Endothelial cell of umbilical vein (primary cell): ENCODE data around the gene RBKS. TPM values are rescaled to one million over a fixed set of nuclear protein-coding genes. Genes with fewer than 3 reads are reported as not detected.

Source experiments
- BruUV-seq: library from RNA; stranded (reverse); fragments of 400-500 nt; replicated peaks from 2 replicates; lab custom pipeline; 2021; lab: Mats Ljungman, UMichigan
- CTCF ChIA-PET: fragments of 300-600, 350-600 bp; sonication (Branson Sonifier 250); formaldehyde crosslinking; loops from one replicate; lab custom pipeline; 2021; ENCODE audit warnings: antibody characterized with exemption, inconsistent platforms; lab: Charles Lee
- POLR2A ChIA-PET: fragments of 300-600, 350-600 bp; sonication (Branson Sonifier 250); formaldehyde crosslinking; loops from one replicate; lab custom pipeline; 2021; ENCODE audit warnings: antibody characterized with exemption, inconsistent platforms; lab: Charles Lee
- DNase-seq: peaks from one replicate; pipeline ENCODE4 v3.0.0-alpha.2; 2011; ENCODE audit warnings: low read depth, low spot score
- FAIRE-seq: peaks from 2 replicates; lab custom pipeline; 2011; peaks lifted over from hg19 to GRCh38; lab: Jason Lieb, UNC
- H2AFZ ChIP-seq: 2 replicates; pipeline ENCODE4 v1.6.0; 2012; ENCODE audit warnings: low read depth, low read length, control low read depth, inconsistent platforms
- H3K27ac ChIP-seq: 2 replicates; pipeline ENCODE4 v1.5.1; 2011; ENCODE audit warnings: low read depth, mild to moderate bottlenecking, control low read depth, low read length, moderate library complexity; ENCODE audit not compliant: insufficient read depth
- H3K27me3 ChIP-seq, 2 experiments: 2 replicates each; pipeline versions ENCODE4 v1.6.0 to v1.6.1; 2011; ENCODE audit warnings: low read length in 2 of 2, mixed read lengths in 1 of 2; ENCODE audit not compliant: control insufficient read depth in 2 of 2, insufficient read depth in 2 of 2
- H3K36me3 ChIP-seq, 2 experiments: 2 replicates in 1 of 2; 3 replicates in 1 of 2; pipeline ENCODE4 v1.5.1; 2011; ENCODE audit warnings: low read length in 2 of 2, mild to moderate bottlenecking in 1 of 2, moderate library complexity in 1 of 2; ENCODE audit not compliant: control insufficient read depth in 2 of 2, insufficient read depth in 2 of 2; ENCODE audit errors: extremely low read depth in 1 of 2
- H3K4me1 ChIP-seq: 3 replicates; pipeline ENCODE4 v1.5.1; 2011; ENCODE audit warnings: mild to moderate bottlenecking, low read length; ENCODE audit not compliant: control insufficient read depth, insufficient read depth; ENCODE audit errors: extremely low read depth
- H3K4me2 ChIP-seq: 2 replicates; pipeline ENCODE4 v1.6.1; 2011; ENCODE audit warnings: low read length, control low read depth, mixed read lengths; ENCODE audit not compliant: insufficient read depth
- H3K4me3 ChIP-seq, 3 experiments: fragments of 200-600 bp in 1 of 3; sonication (generic), shearing (Covaris generic) in 1 of 3; replicated peaks in 1 of 3; 2 replicates each; pipeline ENCODE4 v1.5.1; 2011 to 2016; ENCODE audit warnings: control low read depth in 3 of 3, low read length in 3 of 3, mild to moderate bottlenecking in 2 of 3, inconsistent platforms in 1 of 3, low read depth in 1 of 3, moderate library complexity in 1 of 3; ENCODE audit not compliant: insufficient read depth in 1 of 3
- H3K79me2 ChIP-seq: 2 replicates; pipeline ENCODE4 v1.6.0; 2012; ENCODE audit warnings: low read length, inconsistent platforms; ENCODE audit not compliant: control insufficient read depth, insufficient read depth
- H3K9ac ChIP-seq: replicated peaks from 2 replicates; pipeline ENCODE3; 2011; ENCODE audit warnings: low read length, control low read depth; ENCODE audit not compliant: insufficient read depth; ENCODE audit errors: extremely low read depth
- H3K9me1 ChIP-seq: replicated peaks from 3 replicates; pipeline ENCODE4 v1.6.0; 2011; ENCODE audit warnings: mild to moderate bottlenecking, low read length; ENCODE audit not compliant: control insufficient read depth, insufficient read depth; ENCODE audit errors: extremely low read depth
- H3K9me3 ChIP-seq: replicated peaks from 2 replicates; pipeline ENCODE4 v1.5.1; 2012; ENCODE audit warnings: low read length, inconsistent platforms; ENCODE audit not compliant: control insufficient read depth, insufficient read depth
- H4K20me1 ChIP-seq: replicated peaks from 2 replicates; pipeline ENCODE3; 2011; ENCODE audit warnings: mild to moderate bottlenecking, low read length; ENCODE audit not compliant: control insufficient read depth, insufficient read depth; ENCODE audit errors: extremely low read depth
- EZH2 ChIP-seq: IDR thresholded peaks from 2 replicates; pipeline ENCODE4 v1.6.1; 2012; ENCODE audit warnings: borderline replicate concordance, low read depth, mild to moderate bottlenecking, moderate library complexity, low read length, inconsistent platforms; ENCODE audit not compliant: severe bottlenecking
- FOS ChIP-seq: IDR thresholded peaks from 2 replicates; pipeline ENCODE4 v1.6.1; 2011; ENCODE audit warnings: mild to moderate bottlenecking, low read length, moderate library complexity, borderline replicate concordance; ENCODE audit not compliant: insufficient read depth
- GATA2 ChIP-seq: IDR thresholded peaks from 2 replicates; pipeline ENCODE4 v1.7.0; 2011; ENCODE audit warnings: low read depth, mild to moderate bottlenecking, moderate library complexity, mixed read lengths, low read length; ENCODE audit not compliant: insufficient read length, insufficient read depth
- JUN ChIP-seq: IDR thresholded peaks from 2 replicates; pipeline ENCODE4 v1.6.1; 2011; ENCODE audit warnings: borderline replicate concordance, low read depth; ENCODE audit not compliant: insufficient read length, insufficient read depth
- MYC ChIP-seq: IDR thresholded peaks from one replicate; pipeline ENCODE4 v1.6.1; 2011; ENCODE audit warnings: mild to moderate bottlenecking, low read depth, low read length
- POLR2A ChIP-seq: IDR thresholded peaks from 2 replicates; pipeline ENCODE4 v1.6.1; 2012; ENCODE audit warnings: low read depth, mild to moderate bottlenecking, control low read depth, low read length
- POLR2AphosphoS5 ChIP-seq: IDR thresholded peaks from 2 replicates; pipeline ENCODE4 v1.6.1; 2012; ENCODE audit warnings: low read depth, mild to moderate bottlenecking, control low read depth, low read length, moderate library complexity; ENCODE audit not compliant: insufficient read depth
- dilution Hi-C: fragments of 300-500 bp; cut with MboI; formaldehyde crosslinking; loops from one replicate; pipeline ENCODE4 v1.15.0; 2019; ENCODE audit warnings: low sequenced_read_pairs; ENCODE audit not compliant: extremely low pct_ligation_motif_present
- intact Hi-C: fragments of 100-400 bp; cut with micrococcal nuclease; formaldehyde crosslinking; loops from one replicate; pipeline ENCODE4 v1.10.0; 2022
- polyA plus RNA-seq, 4 experiments: library from polyadenylated mRNA; depleted of rRNA in 3 of 4; stranded (reverse) in 3 of 4; unstranded in 1 of 4; fragments of >200 nt; gene quantifications; 2 replicates each; pipeline versions ENCODE4 v1.2.1 to v1.2.3, GENCODE V29; 2011 to 2012; ENCODE audit warnings: missing spikeins in 1 of 4
- total RNA-seq: library from RNA; stranded (reverse); gene quantifications from 2 replicates; pipeline ENCODE4 v1.2.3, GENCODE V29; 2021
- TF ChIP-seq, protein P1 (sequence below), 2 donors: IDR thresholded peaks; 1 replicate in 1 of 2; 2 replicates in 1 of 2; pipeline ENCODE4 v1.5.1; 2011; ENCODE audit warnings: low read length in 2 of 2, mild to moderate bottlenecking in 2 of 2, moderate library complexity in 2 of 2, control low read depth in 1 of 2, inconsistent platforms in 1 of 2, low read depth in 1 of 2; ENCODE audit not compliant: insufficient read depth in 1 of 2; ENCODE audit errors: extremely low read depth in 1 of 2
- TF ChIP-seq, protein P2 (sequence below): IDR thresholded peaks from 2 replicates; pipeline ENCODE4 v1.6.1; 2011; ENCODE audit not compliant: insufficient read depth, insufficient read length

RBKS gene
- total and polyA plus RNA-seq, 2 donors (not counting 3 experiments of a cell fraction or from before 2014, with no cell fraction given): 0.64 to 1.8 TPM

DNA sequence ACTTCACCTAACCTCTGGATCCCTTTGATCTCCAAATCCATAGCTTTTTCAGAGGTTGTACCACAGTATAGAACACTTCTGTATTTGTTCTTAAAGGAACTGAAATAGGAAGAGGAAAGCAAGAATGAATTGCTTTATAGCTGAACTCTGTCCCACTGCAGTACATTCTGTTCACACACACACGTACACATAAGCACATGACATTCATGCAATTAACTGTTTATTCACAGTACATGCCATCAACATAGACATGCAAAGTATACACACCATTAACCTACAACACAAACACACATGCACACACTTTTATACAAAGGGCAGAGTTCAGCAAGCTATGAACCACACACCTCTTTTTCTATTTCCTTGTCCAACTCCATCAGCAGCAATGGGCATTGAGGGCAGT lies 75.4 kb downstream of the RBKS start:
- no peaks in the 10 kb centered on the region for H3K27me3 ChIP-seq
- no TSS peak for BruUV-seq
- ChIA-PET POLR2A (interaction anchor here (0.6 kb wide), 1 partner anchor 48 kb away, joined by 3 read pairs; no protein-coding TSS in a partner anchor), CTCF (interaction anchor here (1.3 kb wide), 1 partner anchor 19 kb away, joined by 4 read pairs; no protein-coding TSS in a partner anchor)
- no peaks in the 10 kb centered on the region for H3K9me1 ChIP-seq
- intact Hi-C loops (no loop called here), dilution Hi-C loops (no loop called here)
- no peak overlapping the region for H3K4me2 ChIP-seq
- DNase-seq: no peak
- FAIRE-seq: no peak
- H3K9me3 ChIP-seq: no peaks in the 10 kb centered on the region
- TF ChIP-seq POLR2AphosphoS5: no peak
- H3K27ac ChIP-seq: no peak overlapping the region
- H4K20me1 ChIP-seq: no peaks in the 10 kb centered on the region
- H3K4me1 ChIP-seq: peaks cover 10% of the 10 kb centered on the region
- H3K9ac ChIP-seq: no peak overlapping the region
- H3K36me3 ChIP-seq: no peaks in the 10 kb centered on the region
- no peaks in the 10 kb centered on the region for H3K79me2 ChIP-seq
- no peak overlapping the region for H2AFZ ChIP-seq
- no peak overlapping the region for H3K4me3 ChIP-seq

DNA sequence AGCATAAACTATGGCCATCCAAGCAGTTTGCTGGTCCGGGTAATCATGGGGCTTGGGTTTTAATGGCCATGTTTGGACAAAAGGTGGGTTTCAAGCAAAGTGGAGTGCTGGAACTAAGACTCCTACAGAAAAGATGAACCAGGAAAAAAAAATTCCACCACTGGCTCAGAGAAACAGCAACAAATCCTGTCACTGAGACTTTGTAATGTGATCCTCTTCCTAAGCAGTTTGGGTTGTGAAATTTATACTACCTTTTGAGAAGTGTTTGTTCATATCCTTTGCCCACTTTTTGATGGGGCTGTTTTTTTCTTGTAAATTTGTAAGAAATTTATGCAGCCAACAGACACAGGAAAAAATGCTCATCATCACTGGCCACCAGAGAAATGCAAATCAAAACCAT lies 78.4 kb downstream of the RBKS start:
- Histone ChIP-seq H3K27me3 (no peaks in the 10 kb centered on the region), H3K9me1 (no peaks in the 10 kb centered on the region), H3K36me3 (no peaks in the 10 kb centered on the region), H4K20me1 (no peaks in the 10 kb centered on the region), H3K79me2 (no peaks in the 10 kb centered on the region), H3K4me3 (no peak overlapping the region), H3K27ac (no peak overlapping the region), H2AFZ (no peak overlapping the region), H3K4me2 (no peak overlapping the region), H3K9me3 (no peaks in the 10 kb centered on the region), H3K4me1 (peaks cover 18% of the 10 kb centered on the region), H3K9ac (no peak overlapping the region)
- DNase-seq (no peak), FAIRE-seq (no peak)
- BruUV-seq: no TSS peak
- dilution Hi-C loops (no loop called here), intact Hi-C loops (no loop called here)
- ChIA-PET CTCF (no interaction called here), POLR2A (no interaction called here)
- TF ChIP-seq, protein P1, sequence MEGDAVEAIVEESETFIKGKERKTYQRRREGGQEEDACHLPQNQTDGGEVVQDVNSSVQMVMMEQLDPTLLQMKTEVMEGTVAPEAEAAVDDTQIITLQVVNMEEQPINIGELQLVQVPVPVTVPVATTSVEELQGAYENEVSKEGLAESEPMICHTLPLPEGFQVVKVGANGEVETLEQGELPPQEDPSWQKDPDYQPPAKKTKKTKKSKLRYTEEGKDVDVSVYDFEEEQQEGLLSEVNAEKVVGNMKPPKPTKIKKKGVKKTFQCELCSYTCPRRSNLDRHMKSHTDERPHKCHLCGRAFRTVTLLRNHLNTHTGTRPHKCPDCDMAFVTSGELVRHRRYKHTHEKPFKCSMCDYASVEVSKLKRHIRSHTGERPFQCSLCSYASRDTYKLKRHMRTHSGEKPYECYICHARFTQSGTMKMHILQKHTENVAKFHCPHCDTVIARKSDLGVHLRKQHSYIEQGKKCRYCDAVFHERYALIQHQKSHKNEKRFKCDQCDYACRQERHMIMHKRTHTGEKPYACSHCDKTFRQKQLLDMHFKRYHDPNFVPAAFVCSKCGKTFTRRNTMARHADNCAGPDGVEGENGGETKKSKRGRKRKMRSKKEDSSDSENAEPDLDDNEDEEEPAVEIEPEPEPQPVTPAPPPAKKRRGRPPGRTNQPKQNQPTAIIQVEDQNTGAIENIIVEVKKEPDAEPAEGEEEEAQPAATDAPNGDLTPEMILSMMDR (IDR thresholded peaks at IDR 0.05; ENCODE audit: extremely low read depth in 1 of 2, insufficient read depth in 1 of 2, low read depth in 1 of 2, low read length in 2 of 2): no peak
- TF ChIP-seq JUN (no peak), POLR2AphosphoS5 (no peak), FOS (no peak), MYC (no peak), GATA2 (no peak), POLR2A (no peak), EZH2 (no peak)
- TF ChIP-seq, protein P2, sequence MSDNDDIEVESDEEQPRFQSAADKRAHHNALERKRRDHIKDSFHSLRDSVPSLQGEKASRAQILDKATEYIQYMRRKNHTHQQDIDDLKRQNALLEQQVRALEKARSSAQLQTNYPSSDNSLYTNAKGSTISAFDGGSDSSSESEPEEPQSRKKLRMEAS: no peak
